Uterus (tissue), 2 donors: ENCODE data around the gene RETREG3.

ENCODE experiments used
- CTCF ChIP-seq, 4 experiments: fragments of 200-600 bp in 2 of 4; fragments of 450-650 bp in 2 of 4; sonication (generic) in 2 of 4; IDR thresholded peaks; one replicate each; pipeline ENCODE4 v1.5.1; 2016 to 2019; ENCODE audit warnings: antibody characterized with exemption in 4 of 4, mild to moderate bottlenecking in 2 of 4, moderate library complexity in 1 of 4
- POLR2A ChIP-seq, 2 donors: fragments of 450-650 bp; IDR thresholded peaks; one replicate each; pipeline ENCODE4 v1.6.1; 2016; ENCODE audit warnings: antibody characterized with exemption in 2 of 2, mild to moderate bottlenecking in 1 of 2, moderate library complexity in 1 of 2

- TF ChIP-seq POLR2A (IDR thresholded peaks at IDR 0.05) (no peak), CTCF (IDR thresholded peaks at IDR 0.05) (peak in 3 of 4 experiments; percentile 19 to 50 (median 27))
Observed at GRCh38 chr17:42548070-42548837, 60.9 kb downstream of the RETREG3 start.
